ENCODE data around the gene EFCAB6. TPM values are rescaled to one million over a fixed set of nuclear protein-coding genes. Genes with fewer than 3 reads are reported as not detected.

Gene EFCAB6
- total and polyA plus RNA-seq, 2 of the 13 experiments (the other 11 are each of a cell fraction or from before 2014, with no cell fraction given) = not detected

GRCh38 chr22:43620197-43620596, 191.9 kb downstream of the EFCAB6 start:
- FAIRE-seq (no peak), DNase-seq (ENCODE audit: low spot score) (no peak), ATAC-seq (no peak)
- Histone ChIP-seq H4K20me1 (ENCODE audit: insufficient read depth, low read length) (no peaks in the 10 kb centered on the region), H3K4me1 (ENCODE audit: insufficient read depth, low read length) (peaks cover 20% of the 10 kb centered on the region), H3K79me2 (ENCODE audit: insufficient read depth, low read length) (no peaks in the 10 kb centered on the region), H3K4me3 (replicated peaks in 1 of 3; ENCODE audit: insufficient read depth in 1 of 3, low read depth in 2 of 3, low read length in 3 of 3) (no peak overlapping the region), H3K27ac (ENCODE audit: extremely low read length, insufficient read depth, low read length) (no peak overlapping the region), H3K27me3 (ENCODE audit: control insufficient read depth in 1 of 2, insufficient read depth in 2 of 2, low read length in 2 of 2) (no peaks in the 10 kb centered on the region), H2AFZ (ENCODE audit: low read length) (no peak overlapping the region), H3K9me3 (ENCODE audit: low read length) (no peaks in the 10 kb centered on the region), H3K4me2 (ENCODE audit: low read depth, low read length) (no peak overlapping the region), H3K9ac (ENCODE audit: insufficient read depth, low read depth, low read length) (no peak overlapping the region), H3K36me3 (replicated peaks in 1 of 2; ENCODE audit: control insufficient read depth in 1 of 2, insufficient read depth in 2 of 2, low read length in 2 of 2) (no peaks in the 10 kb centered on the region)
- CTCF ChIA-PET (ENCODE audit: low intra/inter-chr PET ratio, low total read pairs) = interaction anchor here (0.7 kb wide), 1 partner anchor 9 kb away, joined by 3 read pairs; no protein-coding TSS in a partner anchor
- BruUV-seq (replicated peaks) = no TSS peak
- POLR2A ChIA-PET = no interaction called here
- TF ChIP-seq ZNF317 (CRISPR knock-in tag; IDR thresholded peaks at IDR 0.05) = peak; percentile 80
- TF ChIP-seq ZXDC (CRISPR knock-in tag; IDR thresholded peaks at IDR 0.05) = no peak
- intact Hi-C loops (cut with micrococcal nuclease; ENCODE audit: unreplicated experiment) = no loop called here
- in situ Hi-C loops (cut with HindIII; ENCODE audit: extremely low pct_ligation_motif_present, low pct_unique_long_range_greater_than_20kb) = no loop called here
- WGBS (ENCODE audit: low lambda C conversion rate) = 19% methylated on average over 3 of the region's 3 CpGs

GRCh38 chr22:43618517-43618916, 193.6 kb downstream of the EFCAB6 start:
- FAIRE-seq (no peak), DNase-seq (ENCODE audit: low spot score) (no peak), ATAC-seq (no peak)
- Histone ChIP-seq H3K4me1 (ENCODE audit: insufficient read depth, low read length) (peaks cover 12% of the 10 kb centered on the region), H3K36me3 (replicated peaks in 1 of 2; ENCODE audit: control insufficient read depth in 1 of 2, insufficient read depth in 2 of 2, low read length in 2 of 2) (no peaks in the 10 kb centered on the region), H3K4me3 (replicated peaks in 1 of 3; ENCODE audit: insufficient read depth in 1 of 3, low read depth in 2 of 3, low read length in 3 of 3) (no peak overlapping the region), H4K20me1 (ENCODE audit: insufficient read depth, low read length) (no peaks in the 10 kb centered on the region), H3K27ac (ENCODE audit: extremely low read length, insufficient read depth, low read length) (no peak overlapping the region), H2AFZ (ENCODE audit: low read length) (no peak overlapping the region), H3K9me3 (ENCODE audit: low read length) (no peaks in the 10 kb centered on the region), H3K27me3 (ENCODE audit: control insufficient read depth in 1 of 2, insufficient read depth in 2 of 2, low read length in 2 of 2) (no peaks in the 10 kb centered on the region), H3K79me2 (ENCODE audit: insufficient read depth, low read length) (no peaks in the 10 kb centered on the region), H3K9ac (ENCODE audit: insufficient read depth, low read depth, low read length) (no peak overlapping the region), H3K4me2 (ENCODE audit: low read depth, low read length) (no peak overlapping the region)
- in situ Hi-C loops (cut with HindIII; ENCODE audit: extremely low pct_ligation_motif_present, low pct_unique_long_range_greater_than_20kb) (no loop called here), intact Hi-C loops (cut with micrococcal nuclease; ENCODE audit: unreplicated experiment) (no loop called here)
- WGBS (ENCODE audit: low lambda C conversion rate) = 10% methylated on average over 4 of the region's 4 CpGs
- ChIA-PET CTCF (ENCODE audit: low intra/inter-chr PET ratio, low total read pairs) (no interaction called here), POLR2A (no interaction called here)
- BruUV-seq (replicated peaks) = no TSS peak
- no peak for TF ChIP-seq ZNF589 (CRISPR knock-in tag; conservative IDR thresholded peaks at IDR 0.05)
- TF ChIP-seq, protein P1, sequence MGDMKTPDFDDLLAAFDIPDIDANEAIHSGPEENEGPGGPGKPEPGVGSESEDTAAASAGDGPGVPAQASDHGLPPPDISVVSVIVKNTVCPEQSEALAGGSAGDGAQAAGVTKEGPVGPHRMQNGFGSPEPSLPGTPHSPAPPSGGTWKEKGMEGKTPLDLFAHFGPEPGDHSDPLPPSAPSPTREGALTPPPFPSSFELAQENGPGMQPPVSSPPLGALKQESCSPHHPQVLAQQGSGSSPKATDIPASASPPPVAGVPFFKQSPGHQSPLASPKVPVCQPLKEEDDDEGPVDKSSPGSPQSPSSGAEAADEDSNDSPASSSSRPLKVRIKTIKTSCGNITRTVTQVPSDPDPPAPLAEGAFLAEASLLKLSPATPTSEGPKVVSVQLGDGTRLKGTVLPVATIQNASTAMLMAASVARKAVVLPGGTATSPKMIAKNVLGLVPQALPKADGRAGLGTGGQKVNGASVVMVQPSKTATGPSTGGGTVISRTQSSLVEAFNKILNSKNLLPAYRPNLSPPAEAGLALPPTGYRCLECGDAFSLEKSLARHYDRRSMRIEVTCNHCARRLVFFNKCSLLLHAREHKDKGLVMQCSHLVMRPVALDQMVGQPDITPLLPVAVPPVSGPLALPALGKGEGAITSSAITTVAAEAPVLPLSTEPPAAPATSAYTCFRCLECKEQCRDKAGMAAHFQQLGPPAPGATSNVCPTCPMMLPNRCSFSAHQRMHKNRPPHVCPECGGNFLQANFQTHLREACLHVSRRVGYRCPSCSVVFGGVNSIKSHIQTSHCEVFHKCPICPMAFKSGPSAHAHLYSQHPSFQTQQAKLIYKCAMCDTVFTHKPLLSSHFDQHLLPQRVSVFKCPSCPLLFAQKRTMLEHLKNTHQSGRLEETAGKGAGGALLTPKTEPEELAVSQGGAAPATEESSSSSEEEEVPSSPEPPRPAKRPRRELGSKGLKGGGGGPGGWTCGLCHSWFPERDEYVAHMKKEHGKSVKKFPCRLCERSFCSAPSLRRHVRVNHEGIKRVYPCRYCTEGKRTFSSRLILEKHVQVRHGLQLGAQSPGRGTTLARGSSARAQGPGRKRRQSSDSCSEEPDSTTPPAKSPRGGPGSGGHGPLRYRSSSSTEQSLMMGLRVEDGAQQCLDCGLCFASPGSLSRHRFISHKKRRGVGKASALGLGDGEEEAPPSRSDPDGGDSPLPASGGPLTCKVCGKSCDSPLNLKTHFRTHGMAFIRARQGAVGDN (CRISPR knock-in tag; IDR thresholded peaks at IDR 0.05) = no peak
- TF ChIP-seq, protein P2, sequence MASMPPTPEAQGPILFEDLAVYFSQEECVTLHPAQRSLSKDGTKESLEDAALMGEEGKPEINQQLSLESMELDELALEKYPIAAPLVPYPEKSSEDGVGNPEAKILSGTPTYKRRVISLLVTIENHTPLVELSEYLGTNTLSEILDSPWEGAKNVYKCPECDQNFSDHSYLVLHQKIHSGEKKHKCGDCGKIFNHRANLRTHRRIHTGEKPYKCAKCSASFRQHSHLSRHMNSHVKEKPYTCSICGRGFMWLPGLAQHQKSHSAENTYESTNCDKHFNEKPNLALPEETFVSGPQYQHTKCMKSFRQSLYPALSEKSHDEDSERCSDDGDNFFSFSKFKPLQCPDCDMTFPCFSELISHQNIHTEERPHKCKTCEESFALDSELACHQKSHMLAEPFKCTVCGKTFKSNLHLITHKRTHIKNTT (CRISPR knock-in tag; IDR thresholded peaks at IDR 0.05) = no peak
- no peak for TF ChIP-seq ZBTB49 (CRISPR knock-in tag; IDR thresholded peaks at IDR 0.05; ENCODE audit: borderline replicate concordance)
- TF ChIP-seq ZNF264 (CRISPR knock-in tag; IDR thresholded peaks at IDR 0.05) = no peak
- TF ChIP-seq ZNF124 (CRISPR knock-in tag; IDR thresholded peaks at IDR 0.05) = no peak

All from HepG2 (cell line).